ENCODE results near the gene BTBD9.

- TF ChIP-seq, protein P1, sequence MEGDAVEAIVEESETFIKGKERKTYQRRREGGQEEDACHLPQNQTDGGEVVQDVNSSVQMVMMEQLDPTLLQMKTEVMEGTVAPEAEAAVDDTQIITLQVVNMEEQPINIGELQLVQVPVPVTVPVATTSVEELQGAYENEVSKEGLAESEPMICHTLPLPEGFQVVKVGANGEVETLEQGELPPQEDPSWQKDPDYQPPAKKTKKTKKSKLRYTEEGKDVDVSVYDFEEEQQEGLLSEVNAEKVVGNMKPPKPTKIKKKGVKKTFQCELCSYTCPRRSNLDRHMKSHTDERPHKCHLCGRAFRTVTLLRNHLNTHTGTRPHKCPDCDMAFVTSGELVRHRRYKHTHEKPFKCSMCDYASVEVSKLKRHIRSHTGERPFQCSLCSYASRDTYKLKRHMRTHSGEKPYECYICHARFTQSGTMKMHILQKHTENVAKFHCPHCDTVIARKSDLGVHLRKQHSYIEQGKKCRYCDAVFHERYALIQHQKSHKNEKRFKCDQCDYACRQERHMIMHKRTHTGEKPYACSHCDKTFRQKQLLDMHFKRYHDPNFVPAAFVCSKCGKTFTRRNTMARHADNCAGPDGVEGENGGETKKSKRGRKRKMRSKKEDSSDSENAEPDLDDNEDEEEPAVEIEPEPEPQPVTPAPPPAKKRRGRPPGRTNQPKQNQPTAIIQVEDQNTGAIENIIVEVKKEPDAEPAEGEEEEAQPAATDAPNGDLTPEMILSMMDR (IDR thresholded peaks at IDR 0.05; ENCODE audit: extremely low read depth in 1 of 2, insufficient read depth in 1 of 2, low read depth in 1 of 2, low read length in 2 of 2) = no peak
- TF ChIP-seq MYC (IDR thresholded peaks at IDR 0.05; ENCODE audit: low read depth, low read length) (no peak), POLR2A (IDR thresholded peaks at IDR 0.05; ENCODE audit: low read depth, low read length) (no peak)
These were observed 427.1 kb downstream of the BTBD9 start for GRCh38 chr6:38212579-38212978.

All from endothelial cell of umbilical vein (primary cell).